Caco-2 (cell line): ENCODE results near the gene TMEM176B. TPM values are rescaled to one million over a fixed set of nuclear protein-coding genes. Genes with fewer than 3 reads are reported as not detected.

Experiments used
- BruUV-seq: library from RNA; stranded (reverse); fragments of 400-500 nt; replicated peaks from 2 replicates; lab custom pipeline; 2021; lab: Mats Ljungman, UMichigan
- CTCF ChIA-PET: fragments of 300-600 bp; sonication (Branson Sonifier 250); formaldehyde crosslinking; loops from one replicate; lab custom pipeline; 2022; ENCODE audit warnings: antibody characterized with exemption; lab: Charles Lee
- POLR2A ChIA-PET: fragments of 300-600 bp; sonication (Branson Sonifier 250); formaldehyde crosslinking; loops from one replicate; lab custom pipeline; 2022; ENCODE audit warnings: antibody characterized with exemption; lab: Charles Lee
- DNase-seq, 2 experiments: peaks; one replicate each; pipeline versions ENCODE4 v3.0.0 to v3.0.0-alpha.2; 2020 to 2022
- H3K27me3 ChIP-seq: replicated peaks from 2 replicates; pipeline ENCODE4 v1.6.0; 2011; ENCODE audit warnings: low read length; ENCODE audit not compliant: control insufficient read depth, insufficient read depth
- H3K36me3 ChIP-seq: 2 replicates; pipeline ENCODE4 v1.5.1; 2011; ENCODE audit warnings: low read length; ENCODE audit not compliant: control insufficient read depth, insufficient read depth
- H3K4me1 ChIP-seq: fragments of 250-450 bp; sonication (Bioruptor Pico); 2 replicates; pipeline ENCODE4 v1.5.1; 2020; ENCODE audit warnings: mild to moderate bottlenecking
- H3K4me3 ChIP-seq: 2 replicates; pipeline ENCODE4 v1.5.1; 2011; ENCODE audit warnings: low read depth, mild to moderate bottlenecking, control low read depth, low read length
- H3K9me3 ChIP-seq: fragments of 250-450 bp; sonication (Bioruptor Pico); 2 replicates; pipeline ENCODE4 v1.5.1; 2020; ENCODE audit warnings: mild to moderate bottlenecking, moderate library complexity
- H3K27ac Mint-ChIP-seq: one replicate; pipeline ENCODE4 v1.8.0; 2022; ENCODE audit warnings: mixed read lengths; ENCODE audit not compliant: unreplicated experiment
- H3K27me3 Mint-ChIP-seq: one replicate; pipeline ENCODE4 v1.8.0; 2022; ENCODE audit warnings: mixed read lengths; ENCODE audit not compliant: insufficient read depth, unreplicated experiment
- H3K36me3 Mint-ChIP-seq: one replicate; pipeline ENCODE4 v1.8.0; 2022; ENCODE audit warnings: mild to moderate bottlenecking, mixed read lengths; ENCODE audit not compliant: insufficient read depth, unreplicated experiment
- H3K4me1 Mint-ChIP-seq: one replicate; pipeline ENCODE4 v1.8.0; 2022; ENCODE audit warnings: low read depth, mixed read lengths; ENCODE audit not compliant: unreplicated experiment
- H3K4me3 Mint-ChIP-seq: one replicate; pipeline ENCODE4 v1.8.0; 2022; ENCODE audit warnings: mild to moderate bottlenecking, moderate library complexity, mixed read lengths; ENCODE audit not compliant: unreplicated experiment
- H3K9me3 Mint-ChIP-seq: one replicate; pipeline ENCODE4 v1.8.0; 2022; ENCODE audit warnings: mixed read lengths; ENCODE audit not compliant: unreplicated experiment
- CTCF ChIP-seq, 2 experiments: fragments of 200-600 bp in 1 of 2; IDR thresholded peaks; 1 replicate in 1 of 2; 2 replicates in 1 of 2; pipeline versions ENCODE4 v1.5.1 to v1.8.0; 2011 to 2022; ENCODE audit warnings: antibody characterized with exemption in 1 of 2, control low read depth in 1 of 2, inconsistent platforms in 1 of 2, low read depth in 1 of 2, low read length in 1 of 2, mild to moderate bottlenecking in 1 of 2, moderate library complexity in 1 of 2; ENCODE audit not compliant: insufficient read depth in 1 of 2, severe bottlenecking in 1 of 2, unreplicated experiment in 1 of 2
- intact Hi-C: fragments of 100-400 bp; cut with micrococcal nuclease; formaldehyde crosslinking; loops from one replicate; pipeline ENCODE4 v1.10.0; 2022; ENCODE audit not compliant: unreplicated experiment
- total RNA-seq: library from RNA; stranded (reverse); gene quantifications from 2 replicates; pipeline ENCODE4 v1.2.3, GENCODE V29; 2022

The TMEM176B gene
- total RNA-seq, 1 experiment from 2014 or later = 35.8 TPM

- H3K4me3 Mint-ChIP-seq = no peak overlapping the region
- CTCF ChIA-PET = interaction anchor here (0.6 kb wide), 1 partner anchor 106 kb away, joined by 3 read pairs; no protein-coding TSS in a partner anchor
- H3K27ac Mint-ChIP-seq = no peak overlapping the region
- no peaks in the 10 kb centered on the region for H3K36me3 Mint-ChIP-seq
- H3K36me3 ChIP-seq = no peaks in the 10 kb centered on the region
- peaks cover 5% of the 10 kb centered on the region for H3K27me3 Mint-ChIP-seq
- no peaks in the 10 kb centered on the region for H3K4me1 Mint-ChIP-seq
- no peaks in the 10 kb centered on the region for H3K9me3 Mint-ChIP-seq
- no peaks in the 10 kb centered on the region for H3K27me3 ChIP-seq
- POLR2A ChIA-PET = no interaction called here
- H3K4me1 ChIP-seq = no peaks in the 10 kb centered on the region
- DNase-seq = no peak
- no TSS peak for BruUV-seq
- intact Hi-C loops = no loop called here
- H3K4me3 ChIP-seq = no peak overlapping the region
- H3K9me3 ChIP-seq = peaks cover 4% of the 10 kb centered on the region; the same call in 1 of the 2 replicates
- no peak for TF ChIP-seq CTCF (IDR thresholded peaks at IDR 0.05; ENCODE audit: insufficient read depth in 1 of 2, low read depth in 1 of 2, low read length in 1 of 2, severe bottlenecking in 1 of 2, unreplicated experiment in 1 of 2)
These were observed 30.4 kb downstream of the TMEM176B start for GRCh38 chr7:150769768-150770167.

GRCh38 chr7:150766334-150766709 lies 33.8 kb downstream of the TMEM176B start:
- intact Hi-C loops = no loop called here
- H3K9me3 ChIP-seq = no peaks in the 10 kb centered on the region
- no peaks in the 10 kb centered on the region for H3K27me3 ChIP-seq
- no peaks in the 10 kb centered on the region for H3K4me1 Mint-ChIP-seq
- CTCF ChIA-PET = no interaction called here
- no peak overlapping the region for H3K4me3 Mint-ChIP-seq
- H3K27me3 Mint-ChIP-seq = peaks cover 5% of the 10 kb centered on the region
- H3K9me3 Mint-ChIP-seq = no peaks in the 10 kb centered on the region
- H3K4me3 ChIP-seq = no peak overlapping the region
- no peaks in the 10 kb centered on the region for H3K4me1 ChIP-seq
- no peaks in the 10 kb centered on the region for H3K36me3 ChIP-seq
- no peaks in the 10 kb centered on the region for H3K36me3 Mint-ChIP-seq
- POLR2A ChIA-PET = no interaction called here
- TF ChIP-seq CTCF (IDR thresholded peaks at IDR 0.05; ENCODE audit: insufficient read depth in 1 of 2, low read depth in 1 of 2, low read length in 1 of 2, severe bottlenecking in 1 of 2, unreplicated experiment in 1 of 2) = no peak
- DNase-seq = no peak
- no peak overlapping the region for H3K27ac Mint-ChIP-seq
- BruUV-seq = no TSS peak

GRCh38 chr7:150759479-150759878 lies 40.7 kb downstream of the TMEM176B start:
- H3K4me1 Mint-ChIP-seq = no peaks in the 10 kb centered on the region
- no peak for TF ChIP-seq CTCF (IDR thresholded peaks at IDR 0.05; ENCODE audit: insufficient read depth in 1 of 2, low read depth in 1 of 2, low read length in 1 of 2, severe bottlenecking in 1 of 2, unreplicated experiment in 1 of 2)
- H3K4me3 Mint-ChIP-seq = no peak overlapping the region
- H3K27me3 Mint-ChIP-seq = no peaks in the 10 kb centered on the region
- no peaks in the 10 kb centered on the region for H3K9me3 Mint-ChIP-seq
- DNase-seq = no peak
- H3K36me3 Mint-ChIP-seq = no peaks in the 10 kb centered on the region
- Histone ChIP-seq H3K4me1 (no peaks in the 10 kb centered on the region), H3K9me3 (no peaks in the 10 kb centered on the region), H3K36me3 (no peaks in the 10 kb centered on the region), H3K27me3 (no peaks in the 10 kb centered on the region), H3K4me3 (no peak overlapping the region)
- CTCF ChIA-PET = no interaction called here
- POLR2A ChIA-PET = no interaction called here
- intact Hi-C loops = no loop called here
- BruUV-seq = no TSS peak
- H3K27ac Mint-ChIP-seq = no peak overlapping the region
